GM12878 (cell line): ENCODE data around the gene CRMP1.

Experiments used
- FOS ChIP-seq: IDR thresholded peaks from 3 replicates; pipeline ENCODE4 v1.6.1; 2011; ENCODE audit warnings: borderline replicate concordance; ENCODE audit not compliant: insufficient read length; ENCODE audit errors: extremely low read depth
- RAD21 ChIP-seq: IDR thresholded peaks from 2 replicates; pipeline ENCODE4 v1.6.1; 2011; ENCODE audit warnings: mild to moderate bottlenecking, low read depth, low read length, moderate library complexity; ENCODE audit not compliant: insufficient read depth
- TCF3 ChIP-seq: IDR thresholded peaks from 2 replicates; pipeline ENCODE4 v1.6.1; 2012; ENCODE audit warnings: low read depth, mild to moderate bottlenecking, low read length, borderline replicate concordance; ENCODE audit not compliant: insufficient read depth
- YY1 ChIP-seq: IDR thresholded peaks from 2 replicates; pipeline ENCODE4 v1.6.1; 2011; ENCODE audit warnings: low read depth, mild to moderate bottlenecking, low read length
- TF ChIP-seq, protein P1 (sequence below), 3 experiments: IDR thresholded peaks in 2 of 3; conservative IDR thresholded peaks in 1 of 3; 2 replicates each; pipeline ENCODE4 v1.5.1; 2011; ENCODE audit warnings: low read depth in 3 of 3, low read length in 3 of 3, mild to moderate bottlenecking in 3 of 3, control low read depth in 2 of 3, moderate library complexity in 2 of 3, inconsistent platforms in 1 of 3, mixed read lengths in 1 of 3; ENCODE audit not compliant: control insufficient read depth in 2 of 3, insufficient read depth in 1 of 3; ENCODE audit errors: extremely low read depth in 1 of 3

DNA sequence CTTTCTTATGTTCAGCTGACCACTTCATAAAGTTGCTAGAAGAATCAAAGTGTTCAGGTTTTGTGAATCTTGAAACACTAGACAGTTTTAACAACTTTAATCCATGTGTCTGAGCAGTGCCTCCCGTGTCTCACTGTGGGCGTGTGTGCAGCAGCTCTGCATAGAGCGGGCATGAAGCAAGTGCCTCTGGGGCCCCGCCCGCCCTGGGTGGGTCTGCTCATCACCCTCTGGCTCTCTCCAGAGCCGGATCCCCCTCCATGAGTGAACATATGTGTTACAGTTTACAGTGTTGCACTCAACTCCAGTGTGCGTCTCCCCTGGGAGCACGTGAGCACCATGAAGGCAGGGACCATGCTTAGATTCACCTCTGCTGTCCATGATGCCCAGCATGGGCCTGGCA, 37.6 kb upstream of the CRMP1 start:
- TF ChIP-seq RAD21 = no peak
- no peak for TF ChIP-seq YY1
- TF ChIP-seq, protein P1, sequence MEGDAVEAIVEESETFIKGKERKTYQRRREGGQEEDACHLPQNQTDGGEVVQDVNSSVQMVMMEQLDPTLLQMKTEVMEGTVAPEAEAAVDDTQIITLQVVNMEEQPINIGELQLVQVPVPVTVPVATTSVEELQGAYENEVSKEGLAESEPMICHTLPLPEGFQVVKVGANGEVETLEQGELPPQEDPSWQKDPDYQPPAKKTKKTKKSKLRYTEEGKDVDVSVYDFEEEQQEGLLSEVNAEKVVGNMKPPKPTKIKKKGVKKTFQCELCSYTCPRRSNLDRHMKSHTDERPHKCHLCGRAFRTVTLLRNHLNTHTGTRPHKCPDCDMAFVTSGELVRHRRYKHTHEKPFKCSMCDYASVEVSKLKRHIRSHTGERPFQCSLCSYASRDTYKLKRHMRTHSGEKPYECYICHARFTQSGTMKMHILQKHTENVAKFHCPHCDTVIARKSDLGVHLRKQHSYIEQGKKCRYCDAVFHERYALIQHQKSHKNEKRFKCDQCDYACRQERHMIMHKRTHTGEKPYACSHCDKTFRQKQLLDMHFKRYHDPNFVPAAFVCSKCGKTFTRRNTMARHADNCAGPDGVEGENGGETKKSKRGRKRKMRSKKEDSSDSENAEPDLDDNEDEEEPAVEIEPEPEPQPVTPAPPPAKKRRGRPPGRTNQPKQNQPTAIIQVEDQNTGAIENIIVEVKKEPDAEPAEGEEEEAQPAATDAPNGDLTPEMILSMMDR (IDR thresholded peaks at IDR 0.05 in 2 of 3, conservative IDR thresholded peaks at IDR 0.05 in 1 of 3; ENCODE audit: control insufficient read depth in 2 of 3, extremely low read depth in 1 of 3, insufficient read depth in 1 of 3, low read depth in 3 of 3, low read length in 3 of 3) = no peak
- TF ChIP-seq FOS = no peak
- TF ChIP-seq TCF3 = no peak
